ENCODE data around the gene LARP6. TPM values are rescaled to one million over a fixed set of nuclear protein-coding genes. Genes with fewer than 3 reads are reported as not detected.

The LARP6 gene
- total RNA-seq, 2 experiments from 2014 or later = 0.31 TPM; not detected in 1

DNA sequence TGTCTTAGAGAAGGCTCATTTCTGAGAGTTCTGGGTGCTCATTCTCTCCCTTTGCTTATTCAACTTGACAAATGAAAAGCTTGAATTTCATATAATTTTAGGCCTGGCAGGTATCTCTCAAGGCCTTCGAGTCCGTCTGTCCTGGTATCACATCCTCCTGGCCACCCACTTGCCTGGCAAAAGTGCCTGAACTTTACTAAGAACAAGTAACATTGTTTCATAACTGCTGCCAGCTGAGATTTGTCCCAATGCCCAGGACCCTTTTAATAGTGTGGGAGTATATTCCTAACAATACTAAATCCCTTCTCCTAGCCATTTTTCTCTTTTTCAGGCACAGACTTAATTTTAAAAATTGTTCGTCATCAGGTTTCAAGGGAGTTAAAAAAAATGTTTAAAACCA is 18.1 kb downstream of the LARP6 start:
- ATAC-seq (ENCODE audit: poor library complexity) (no peak), DNase-seq (no peak)
- H3K9me3 Mint-ChIP-seq = no peaks in the 10 kb centered on the region
- Histone ChIP-seq H3K27ac (ENCODE audit: low read depth in 1 of 2, low read length in 2 of 2) (no peak overlapping the region), H3K9me3 (ENCODE audit: control insufficient read depth in 1 of 2, insufficient read depth in 1 of 2, low read length in 2 of 2) (no peaks in the 10 kb centered on the region), H3K4me1 (ENCODE audit: insufficient read depth, low read length) (no peaks in the 10 kb centered on the region), H3K36me3 (ENCODE audit: insufficient read depth, low read length) (no peaks in the 10 kb centered on the region), H3K4me3 (ENCODE audit: low read length) (no peak overlapping the region), H3K27me3 (ENCODE audit: control insufficient read depth in 1 of 2, insufficient read depth in 2 of 2, low read length in 2 of 2) (no peaks in the 10 kb centered on the region)
- no peaks in the 10 kb centered on the region for H3K27me3 Mint-ChIP-seq
- no peaks in the 10 kb centered on the region for H3K4me1 Mint-ChIP-seq (ENCODE audit: low read depth)
- CTCF ChIA-PET = no interaction called here
- no peak overlapping the region for H3K27ac Mint-ChIP-seq
- intact Hi-C loops (cut with DNase I, micrococcal nuclease) = no loop called here
- TF ChIP-seq, protein P1, sequence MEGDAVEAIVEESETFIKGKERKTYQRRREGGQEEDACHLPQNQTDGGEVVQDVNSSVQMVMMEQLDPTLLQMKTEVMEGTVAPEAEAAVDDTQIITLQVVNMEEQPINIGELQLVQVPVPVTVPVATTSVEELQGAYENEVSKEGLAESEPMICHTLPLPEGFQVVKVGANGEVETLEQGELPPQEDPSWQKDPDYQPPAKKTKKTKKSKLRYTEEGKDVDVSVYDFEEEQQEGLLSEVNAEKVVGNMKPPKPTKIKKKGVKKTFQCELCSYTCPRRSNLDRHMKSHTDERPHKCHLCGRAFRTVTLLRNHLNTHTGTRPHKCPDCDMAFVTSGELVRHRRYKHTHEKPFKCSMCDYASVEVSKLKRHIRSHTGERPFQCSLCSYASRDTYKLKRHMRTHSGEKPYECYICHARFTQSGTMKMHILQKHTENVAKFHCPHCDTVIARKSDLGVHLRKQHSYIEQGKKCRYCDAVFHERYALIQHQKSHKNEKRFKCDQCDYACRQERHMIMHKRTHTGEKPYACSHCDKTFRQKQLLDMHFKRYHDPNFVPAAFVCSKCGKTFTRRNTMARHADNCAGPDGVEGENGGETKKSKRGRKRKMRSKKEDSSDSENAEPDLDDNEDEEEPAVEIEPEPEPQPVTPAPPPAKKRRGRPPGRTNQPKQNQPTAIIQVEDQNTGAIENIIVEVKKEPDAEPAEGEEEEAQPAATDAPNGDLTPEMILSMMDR (IDR thresholded peaks at IDR 0.05) = no peak
- POLR2A ChIA-PET = no interaction called here
- no peak overlapping the region for H3K4me3 Mint-ChIP-seq
- H3K36me3 Mint-ChIP-seq (ENCODE audit: low read depth) = no peaks in the 10 kb centered on the region

DNA sequence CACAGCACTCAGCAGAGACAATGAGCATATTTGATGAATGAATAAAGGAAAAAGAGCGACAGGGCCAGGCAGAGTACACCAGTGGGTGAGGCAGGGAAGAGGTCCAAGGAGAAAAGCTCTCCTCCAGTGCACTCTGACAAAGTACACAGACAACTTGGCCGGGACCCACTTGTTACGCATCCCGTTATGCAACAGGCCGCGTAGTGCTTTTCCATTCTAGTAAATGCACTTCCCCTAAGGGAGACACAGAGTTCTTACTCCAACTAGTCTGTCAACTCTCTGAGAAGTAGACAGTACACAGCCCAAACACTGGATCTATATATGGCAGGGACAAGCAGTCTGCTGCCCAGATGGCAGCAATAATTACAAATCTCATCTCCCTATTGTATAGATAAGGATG is 18.5 kb downstream of the LARP6 start:
- ChIA-PET POLR2A (no interaction called here), CTCF (no interaction called here)
- Mint-ChIP-seq H3K36me3 (ENCODE audit: low read depth) (no peaks in the 10 kb centered on the region), H3K27me3 (no peaks in the 10 kb centered on the region), H3K27ac (no peak overlapping the region), H3K4me3 (no peak overlapping the region), H3K4me1 (ENCODE audit: low read depth) (no peaks in the 10 kb centered on the region), H3K9me3 (no peaks in the 10 kb centered on the region)
- DNase-seq (no peak), ATAC-seq (ENCODE audit: poor library complexity) (no peak)
- Histone ChIP-seq H3K36me3 (ENCODE audit: insufficient read depth, low read length) (no peaks in the 10 kb centered on the region), H3K4me1 (ENCODE audit: insufficient read depth, low read length) (no peaks in the 10 kb centered on the region), H3K27ac (ENCODE audit: low read depth in 1 of 2, low read length in 2 of 2) (no peak overlapping the region), H3K4me3 (ENCODE audit: low read length) (no peak overlapping the region), H3K9me3 (ENCODE audit: control insufficient read depth in 1 of 2, insufficient read depth in 1 of 2, low read length in 2 of 2) (no peaks in the 10 kb centered on the region), H3K27me3 (ENCODE audit: control insufficient read depth in 1 of 2, insufficient read depth in 2 of 2, low read length in 2 of 2) (no peaks in the 10 kb centered on the region)
- TF ChIP-seq, protein P1 (IDR thresholded peaks at IDR 0.05) = no peak
- intact Hi-C loops (cut with DNase I, micrococcal nuclease) = no loop called here

DNA sequence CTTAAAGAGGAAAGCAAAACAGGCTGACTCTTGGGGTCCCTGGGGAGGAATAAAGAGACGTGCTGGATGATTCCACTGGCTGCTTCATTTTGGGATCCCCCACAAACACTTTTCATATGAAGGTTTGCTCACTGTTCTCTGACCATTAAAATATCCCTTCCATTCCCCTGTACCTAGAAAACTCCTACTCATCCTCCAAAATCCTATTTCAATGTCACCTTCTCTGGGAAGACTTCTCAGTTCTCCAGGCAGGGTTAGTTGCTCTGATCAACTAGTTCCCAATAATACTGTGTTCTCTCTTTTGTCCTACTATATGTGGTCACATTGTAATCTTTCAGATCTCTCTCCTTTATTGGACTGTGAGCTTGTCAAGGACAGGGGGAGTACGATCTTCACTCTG is 19.0 kb downstream of the LARP6 start:
- no peaks in the 10 kb centered on the region for H3K36me3 Mint-ChIP-seq (ENCODE audit: low read depth)
- no peak overlapping the region for H3K27ac Mint-ChIP-seq
- ChIA-PET POLR2A (no interaction called here), CTCF (no interaction called here)
- no peaks in the 10 kb centered on the region for H3K4me1 Mint-ChIP-seq (ENCODE audit: low read depth)
- no peak overlapping the region for H3K4me3 Mint-ChIP-seq
- no peaks in the 10 kb centered on the region for H3K27me3 ChIP-seq (ENCODE audit: control insufficient read depth in 1 of 2, insufficient read depth in 2 of 2, low read length in 2 of 2)
- H3K9me3 ChIP-seq (ENCODE audit: control insufficient read depth in 1 of 2, insufficient read depth in 1 of 2, low read length in 2 of 2) = no peaks in the 10 kb centered on the region
- H3K36me3 ChIP-seq (ENCODE audit: insufficient read depth, low read length) = no peaks in the 10 kb centered on the region
- H3K4me1 ChIP-seq (ENCODE audit: insufficient read depth, low read length) = no peaks in the 10 kb centered on the region
- H3K27me3 Mint-ChIP-seq = no peaks in the 10 kb centered on the region
- H3K9me3 Mint-ChIP-seq = no peaks in the 10 kb centered on the region
- H3K4me3 ChIP-seq (ENCODE audit: low read length) = no peak overlapping the region
- TF ChIP-seq, protein P1 (IDR thresholded peaks at IDR 0.05) = no peak
- intact Hi-C loops (cut with DNase I, micrococcal nuclease) = no loop called here
- H3K27ac ChIP-seq (ENCODE audit: low read depth in 1 of 2, low read length in 2 of 2) = no peak overlapping the region
- ATAC-seq (ENCODE audit: poor library complexity) = no peak
- DNase-seq = no peak

Measured in CD4-positive, alpha-beta T cell (primary cell).